Transverse colon (tissue), 4 donors: ENCODE measurements around the gene GIN1. TPM values are rescaled to one million over a fixed set of nuclear protein-coding genes. Genes with fewer than 3 reads are reported as not detected.

ENCODE experiments used
- DNase-seq: peaks from one replicate; pipeline ENCODE4 v3.0.0-alpha.2; 2019
- H3K27ac ChIP-seq, 4 donors: fragments of 200-600 bp; sonication (generic); 2 replicates each; pipeline ENCODE4 v1.5.1; 2016 to 2018; ENCODE audit warnings: inconsistent platforms in 4 of 4
- H3K27me3 ChIP-seq: fragments of 200-600 bp; sonication (generic); 2 replicates; pipeline ENCODE4 v1.5.1; 2017; ENCODE audit warnings: inconsistent platforms
- H3K36me3 ChIP-seq, 4 donors: fragments of 200-600 bp; sonication (generic); 2 replicates each; pipeline ENCODE4 v1.5.1; 2017 to 2019; ENCODE audit warnings: inconsistent platforms in 4 of 4
- H3K4me1 ChIP-seq, 4 donors: fragments of 200-600 bp; sonication (generic); 2 replicates each; pipeline ENCODE4 v1.5.1; 2017 to 2020; ENCODE audit warnings: inconsistent platforms in 4 of 4
- H3K4me3 ChIP-seq, 4 donors: fragments of 200-600 bp; sonication (generic); 1 replicate in 1 of 4; 2 replicates in 3 of 4; pipeline versions ENCODE4 v1.5.1 to v1.6.1; 2017 to 2019; ENCODE audit warnings: inconsistent platforms in 4 of 4
- H3K9me3 ChIP-seq, 2 donors: fragments of 200-600 bp; sonication (generic); 2 replicates each; pipeline ENCODE4 v1.5.1; 2017 to 2019; ENCODE audit warnings: inconsistent platforms in 2 of 2
- EP300 ChIP-seq: sonication (generic); formaldehyde crosslinking; IDR thresholded peaks from one replicate; pipeline ENCODE4 v1.6.1; 2017; ENCODE audit warnings: antibody characterized with exemption, low read depth
- POLR2A ChIP-seq: fragments of 450-650 bp; IDR thresholded peaks from one replicate; pipeline ENCODE4 v1.6.1; 2016; ENCODE audit warnings: antibody characterized with exemption, mild to moderate bottlenecking, moderate library complexity
- POLR2AphosphoS5 ChIP-seq, 3 donors: sonication (generic); formaldehyde crosslinking; IDR thresholded peaks; one replicate each; pipeline ENCODE4 v1.6.1; 2016; ENCODE audit warnings: antibody characterized with exemption in 3 of 3
- WGBS, 2 donors: methylation state at CpG; one replicate each; pipeline ENCODE4 v1.1.5; 2018; ENCODE audit warnings: low coverage in 1 of 2; 5-methylcytosine and 5-hydroxymethylcytosine counted together
- in situ Hi-C, 4 donors: fragments of 200-750 bp; cut with MboI; loops; one replicate each; pipeline versions ENCODE4 v1.15.0 to v1.15.1; 2017; ENCODE audit warnings: low sequenced_read_pairs in 3 of 4, low pct_ligation_motif_present in 1 of 4, low pct_unique_long_range_greater_than_20kb in 1 of 4
- intact Hi-C: fragments of 100-400 bp; cut with DNase I; formaldehyde crosslinking; loops from one replicate; pipeline ENCODE4 v1.15.1; 2023; ENCODE audit warnings: low total_unique reads
- total RNA-seq, 4 donors: library from RNA; depleted of rRNA; stranded (reverse); fragments of >200 nt; gene quantifications; one replicate each; pipeline ENCODE4 v1.1.0, GENCODE V29; 2016
- TF ChIP-seq, protein P1 (sequence below), 5 experiments: fragments of 200-600 bp in 3 of 5; fragments of 450-650 bp in 2 of 5; sonication (generic) in 3 of 5; IDR thresholded peaks; 1 replicate in 2 of 5; 2 replicates in 3 of 5; pipeline ENCODE4 v1.5.1; 2016 to 2017; ENCODE audit warnings: antibody characterized with exemption in 5 of 5, inconsistent platforms in 3 of 5, mild to moderate bottlenecking in 2 of 5, moderate library complexity in 1 of 5

GIN1 gene, protein sequence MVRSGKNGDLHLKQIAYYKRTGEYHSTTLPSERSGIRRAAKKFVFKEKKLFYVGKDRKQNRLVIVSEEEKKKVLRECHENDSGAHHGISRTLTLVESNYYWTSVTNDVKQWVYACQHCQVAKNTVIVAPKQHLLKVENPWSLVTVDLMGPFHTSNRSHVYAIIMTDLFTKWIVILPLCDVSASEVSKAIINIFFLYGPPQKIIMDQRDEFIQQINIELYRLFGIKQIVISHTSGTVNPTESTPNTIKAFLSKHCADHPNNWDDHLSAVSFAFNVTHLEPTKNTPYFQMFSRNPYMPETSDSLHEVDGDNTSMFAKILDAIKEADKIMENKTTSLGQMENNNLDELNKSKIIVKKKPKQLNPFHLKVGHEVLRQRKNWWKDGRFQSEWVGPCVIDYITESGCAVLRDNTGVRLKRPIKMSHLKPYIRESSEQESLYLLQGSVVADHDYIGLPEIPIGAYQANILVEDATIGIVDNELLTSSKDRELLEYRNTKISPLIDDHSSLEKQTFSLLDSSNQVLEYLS
- total RNA-seq, result 1 to 10 TPM in 2 of 4 donors, not detected in 2; 6.4 to 8.5 TPM

DNA sequence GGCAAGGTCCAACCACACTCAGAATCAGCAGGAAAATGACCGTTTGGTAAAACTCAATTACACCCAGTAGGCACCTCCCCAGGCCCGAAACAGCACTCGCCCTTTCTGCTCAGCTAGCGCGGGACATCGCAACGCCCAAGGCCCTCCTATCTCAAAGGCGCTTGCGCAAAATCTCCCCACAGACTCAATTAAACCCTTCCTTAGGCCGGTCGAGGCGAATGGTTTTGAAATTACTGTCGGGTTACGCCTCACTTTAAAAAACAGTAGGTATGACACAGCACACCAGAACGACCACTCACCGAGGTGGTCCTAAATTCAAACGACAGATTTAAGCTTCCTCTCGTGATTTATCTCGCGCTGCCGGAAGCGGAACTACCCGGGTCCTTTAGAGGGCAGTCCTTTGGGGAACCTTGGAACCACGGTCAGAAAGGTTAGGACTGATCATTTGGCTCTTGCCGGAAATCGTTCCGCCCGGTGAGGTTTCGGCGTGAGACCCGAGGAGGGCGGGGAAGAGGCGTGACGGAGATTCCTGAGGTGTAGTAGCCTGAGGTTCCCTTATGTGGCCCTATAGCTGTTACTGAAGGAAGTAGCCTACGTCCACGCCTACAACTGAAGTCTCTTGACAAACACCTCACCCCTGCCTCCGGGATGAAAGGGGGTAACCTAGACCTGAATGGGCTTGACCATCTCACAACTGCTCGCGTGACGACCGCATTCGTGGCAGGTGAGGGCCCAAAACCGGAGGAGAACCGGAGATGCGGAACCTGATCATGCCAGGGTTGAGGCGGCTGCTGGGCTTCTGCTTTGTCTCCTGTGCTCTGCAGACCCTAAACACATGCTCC lies at the start of gene GIN1, which contains the start of gene PPIP5K2:
Gene GIN1, minus strand, starts transcription at position 374 of the 842 bp plus-strand sequence. CDS start 11,431 bp downstream, outside the sequence.
Gene PPIP5K2, plus strand, starts transcription at position 537 of the 842 bp plus-strand sequence. CDS start 9,289 bp downstream, outside the sequence.
- no peaks in the 10 kb centered on the region for H3K9me3 ChIP-seq
- WGBS, 2 donors, result 1% methylated on average over 46 of the region's 46 CpGs; no CpG with 5 or more reads in 1 of the 2 donors
- in situ Hi-C loops (no loop called here), intact Hi-C loops (no loop called here)
- H3K36me3 ChIP-seq, result no peaks in the 10 kb centered on the region
- H3K4me3 ChIP-seq, result peak within 1 kb of the TSS; percentile 76 to 98 (median 91)
- peaks cover 12 to 38% (median 26%) of the 10 kb centered on the region in 4 donors for H3K4me1 ChIP-seq
- no peaks in the 10 kb centered on the region for H3K27me3 ChIP-seq
- H3K27ac ChIP-seq, result peak within 1 kb of the TSS; percentile 90 to 96 (median 92)
- TF ChIP-seq, protein P1, sequence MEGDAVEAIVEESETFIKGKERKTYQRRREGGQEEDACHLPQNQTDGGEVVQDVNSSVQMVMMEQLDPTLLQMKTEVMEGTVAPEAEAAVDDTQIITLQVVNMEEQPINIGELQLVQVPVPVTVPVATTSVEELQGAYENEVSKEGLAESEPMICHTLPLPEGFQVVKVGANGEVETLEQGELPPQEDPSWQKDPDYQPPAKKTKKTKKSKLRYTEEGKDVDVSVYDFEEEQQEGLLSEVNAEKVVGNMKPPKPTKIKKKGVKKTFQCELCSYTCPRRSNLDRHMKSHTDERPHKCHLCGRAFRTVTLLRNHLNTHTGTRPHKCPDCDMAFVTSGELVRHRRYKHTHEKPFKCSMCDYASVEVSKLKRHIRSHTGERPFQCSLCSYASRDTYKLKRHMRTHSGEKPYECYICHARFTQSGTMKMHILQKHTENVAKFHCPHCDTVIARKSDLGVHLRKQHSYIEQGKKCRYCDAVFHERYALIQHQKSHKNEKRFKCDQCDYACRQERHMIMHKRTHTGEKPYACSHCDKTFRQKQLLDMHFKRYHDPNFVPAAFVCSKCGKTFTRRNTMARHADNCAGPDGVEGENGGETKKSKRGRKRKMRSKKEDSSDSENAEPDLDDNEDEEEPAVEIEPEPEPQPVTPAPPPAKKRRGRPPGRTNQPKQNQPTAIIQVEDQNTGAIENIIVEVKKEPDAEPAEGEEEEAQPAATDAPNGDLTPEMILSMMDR (IDR thresholded peaks at IDR 0.05), result peak in 2 of 5 experiments; percentile 23 to 29
- peak; percentile 88 for TF ChIP-seq POLR2A
- peak; percentile 92 to 97 (median 94) for TF ChIP-seq POLR2AphosphoS5 (IDR thresholded peaks at IDR 0.05)
- TF ChIP-seq EP300, result no peak
- DNase-seq, result peak; percentile 98

DNA sequence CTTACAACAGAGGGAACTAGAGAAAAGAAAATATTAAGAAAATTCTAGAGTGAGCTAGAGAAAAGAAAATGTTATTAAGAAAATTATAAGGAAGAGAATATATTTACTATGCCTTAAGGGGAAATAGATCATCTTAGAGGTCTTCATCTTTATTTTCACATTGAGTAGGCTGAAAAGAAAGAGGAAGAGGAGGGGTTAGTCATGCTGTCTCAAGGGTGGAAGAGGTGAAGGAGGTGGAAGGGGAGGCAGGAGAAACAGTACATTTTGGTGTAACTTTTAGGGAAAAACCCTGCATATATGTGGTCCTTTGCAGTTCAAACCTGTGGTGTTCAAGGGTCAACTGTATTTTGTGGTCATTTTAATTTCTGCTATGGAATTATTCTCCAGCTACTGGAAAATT lies 46.8 kb upstream of the GIN1 start:
- no peak for DNase-seq
- intact Hi-C loops, result no loop called here
- H3K27me3 ChIP-seq, result no peaks in the 10 kb centered on the region
- TF ChIP-seq EP300, result no peak
- TF ChIP-seq, protein P1 (IDR thresholded peaks at IDR 0.05), result no peak
- no peak for TF ChIP-seq POLR2AphosphoS5 (IDR thresholded peaks at IDR 0.05)
- no peaks in the 10 kb centered on the region for H3K9me3 ChIP-seq
- H3K36me3 ChIP-seq, result peaks cover 0 to 50% (median 2%) of the 10 kb centered on the region in 4 donors
- in situ Hi-C loops, result no loop called here
- H3K4me1 ChIP-seq, result no peaks in the 10 kb centered on the region
- H3K4me3 ChIP-seq, result no peak overlapping the region
- H3K27ac ChIP-seq, result no peak overlapping the region

GRCh38 chr5:103151156-103151555 lies 31.2 kb upstream of the GIN1 start:
- Histone ChIP-seq H3K27ac (no peak overlapping the region), H3K4me1 (no peaks in the 10 kb centered on the region), H3K27me3 (no peaks in the 10 kb centered on the region), H3K9me3 (no peaks in the 10 kb centered on the region), H3K36me3 (peaks cover 0 to 30% (median 14%) of the 10 kb centered on the region in 4 donors), H3K4me3 (no peak overlapping the region)
- intact Hi-C loops, result no loop called here
- 90 to 100% methylated on average over 1 of the region's 1 CpG for WGBS, 2 donors
- no peak for DNase-seq
- TF ChIP-seq POLR2A, result no peak
- no peak for TF ChIP-seq EP300
- TF ChIP-seq, protein P1 (IDR thresholded peaks at IDR 0.05), result no peak
- no peak for TF ChIP-seq POLR2AphosphoS5 (IDR thresholded peaks at IDR 0.05)
- in situ Hi-C loops, result no loop called here

- no peak overlapping the region for H3K4me3 ChIP-seq
- no peak for DNase-seq
- in situ Hi-C loops (loop anchor here in 1 of 4 donors (25.0 kb wide), 1 partner anchor 386 kb away; the partner anchor contains the start of gene PAM), intact Hi-C loops (no loop called here)
- TF ChIP-seq POLR2AphosphoS5 (IDR thresholded peaks at IDR 0.05) (no peak), POLR2A (no peak), EP300 (no peak)
- TF ChIP-seq, protein P1 (IDR thresholded peaks at IDR 0.05), result no peak
- no peaks in the 10 kb centered on the region for H3K9me3 ChIP-seq
- peaks cover 0 to 16% (median 3%) of the 10 kb centered on the region in 4 donors for H3K36me3 ChIP-seq
- H3K4me1 ChIP-seq, result no peaks in the 10 kb centered on the region
- no peaks in the 10 kb centered on the region for H3K27me3 ChIP-seq
- WGBS, 2 donors, result 95 to 100% methylated on average over 1 of the region's 1 CpG
- H3K27ac ChIP-seq, result no peak overlapping the region
Measured at GRCh38 chr5:103148213-103148612, 28.3 kb upstream of the GIN1 start.
